ENCODE results near the gene ZNF319.
"Not testable (repeated sequence)": the region's sequence is repeated elsewhere in the genome, so short reads cannot be mapped to it uniquely, and the experiment has no call there.

The ZNF319 gene

DNA sequence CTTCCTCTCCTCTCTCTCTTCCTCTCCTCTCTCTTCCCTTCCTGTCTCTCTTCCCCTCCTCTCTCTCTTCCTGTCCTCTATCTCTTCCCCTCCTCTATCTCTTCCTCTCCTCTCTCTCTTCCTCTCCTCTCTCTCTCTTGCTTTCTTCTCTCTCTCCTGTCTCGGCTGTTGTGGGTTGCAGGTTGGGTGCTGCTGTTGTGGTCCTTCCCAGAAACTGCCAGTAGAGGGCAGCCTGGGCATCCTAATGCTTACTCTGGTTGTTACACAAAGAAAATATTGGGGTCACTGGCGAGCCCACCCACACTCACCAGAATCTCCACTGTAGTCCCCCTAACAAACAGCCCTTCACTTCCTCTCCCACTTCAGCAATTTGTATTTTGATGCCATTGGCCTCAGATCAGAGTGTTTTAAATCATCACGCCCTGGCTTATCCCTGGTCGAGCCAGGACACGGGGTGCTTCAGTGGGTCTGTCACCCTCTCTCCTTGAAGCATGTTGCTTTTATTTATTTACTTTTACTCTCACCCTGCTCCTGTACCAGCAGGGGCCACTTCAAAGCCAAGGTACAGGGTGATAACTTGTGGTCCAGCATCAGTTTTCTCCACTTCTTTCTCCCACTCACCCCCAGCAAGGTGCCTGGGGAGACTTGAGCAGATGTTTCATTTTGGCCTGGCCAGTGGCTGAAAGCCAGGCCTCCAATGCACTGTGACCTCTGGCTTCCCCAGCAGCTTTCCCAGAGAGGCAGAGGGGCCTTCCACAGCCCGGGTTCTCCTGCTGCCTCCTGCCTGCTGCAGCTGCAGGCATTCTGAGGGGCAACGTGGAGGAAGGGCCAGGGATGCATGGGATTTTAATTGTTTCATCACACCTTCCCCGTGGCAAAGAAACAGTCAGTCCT is 20.4 kb upstream of the ZNF319 start:
- DNase-seq: no peak

DNA sequence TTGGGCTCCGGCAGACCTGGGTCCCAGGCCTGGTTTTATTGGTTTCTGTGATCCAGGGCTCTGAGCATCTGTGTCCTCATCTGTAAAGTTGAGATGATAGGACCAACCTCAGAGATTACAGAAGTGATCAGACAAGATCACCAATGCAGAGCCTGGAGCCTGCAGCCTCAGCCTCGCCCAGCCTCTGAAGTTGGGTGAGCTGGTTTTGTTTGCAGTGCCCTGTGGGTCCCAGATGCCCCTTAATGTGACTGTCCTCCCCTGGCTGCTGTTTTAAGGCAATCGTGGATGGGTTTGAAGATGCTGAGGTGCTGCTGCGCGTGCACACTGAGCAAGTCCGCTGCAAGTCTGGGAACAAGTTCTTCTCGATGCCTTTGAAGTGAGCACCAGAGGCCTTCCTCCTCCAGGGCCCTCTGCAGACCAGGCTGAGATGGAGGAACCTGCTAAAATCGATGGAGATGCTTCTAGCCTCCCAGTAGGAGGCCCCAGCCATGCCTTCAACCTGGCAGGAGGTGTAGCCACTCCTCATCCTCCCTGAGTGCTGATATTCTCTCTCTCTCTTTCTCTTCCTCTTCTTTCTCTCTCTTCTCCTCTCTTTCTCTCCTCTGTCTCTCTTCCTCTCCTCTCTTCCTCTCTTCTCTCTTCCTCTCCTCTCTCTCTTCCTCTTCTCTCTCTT is 19.5 kb upstream of the ZNF319 start:
- no peak for DNase-seq

- no peak for DNase-seq
Measured at GRCh38 chr16:58018803-58019202, 18.3 kb upstream of the ZNF319 start.

DNA sequence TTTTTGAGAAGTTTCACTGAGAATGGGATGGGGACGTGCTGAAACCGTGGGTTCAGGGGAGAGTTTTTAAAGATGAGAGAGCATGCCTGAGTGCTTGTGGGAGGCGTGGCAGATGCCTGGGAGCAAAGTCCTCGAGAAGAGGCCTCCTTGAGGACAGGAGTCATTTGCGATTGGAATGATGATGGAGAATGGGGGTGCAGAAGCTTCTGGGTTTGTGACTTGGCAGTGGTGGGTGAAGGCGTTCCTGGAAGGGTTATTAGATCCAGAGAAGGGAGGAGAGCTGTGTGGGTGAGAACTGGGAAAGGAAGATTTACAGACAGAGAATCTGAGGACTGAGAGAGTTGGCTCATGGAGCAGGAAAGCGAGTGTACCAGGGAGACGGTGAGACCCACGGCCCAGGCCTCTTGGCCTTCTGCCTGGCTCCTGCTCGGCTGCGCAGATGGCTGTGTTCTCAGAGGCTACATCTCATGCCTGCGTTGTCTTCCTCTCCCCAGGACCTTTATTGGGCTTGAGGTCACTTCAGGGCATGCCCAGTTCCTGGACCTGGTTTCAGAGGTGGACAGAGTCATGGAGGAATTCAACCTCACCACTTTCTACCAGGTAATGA is 16.5 kb upstream of the ZNF319 start:
- no peak for DNase-seq

DNA sequence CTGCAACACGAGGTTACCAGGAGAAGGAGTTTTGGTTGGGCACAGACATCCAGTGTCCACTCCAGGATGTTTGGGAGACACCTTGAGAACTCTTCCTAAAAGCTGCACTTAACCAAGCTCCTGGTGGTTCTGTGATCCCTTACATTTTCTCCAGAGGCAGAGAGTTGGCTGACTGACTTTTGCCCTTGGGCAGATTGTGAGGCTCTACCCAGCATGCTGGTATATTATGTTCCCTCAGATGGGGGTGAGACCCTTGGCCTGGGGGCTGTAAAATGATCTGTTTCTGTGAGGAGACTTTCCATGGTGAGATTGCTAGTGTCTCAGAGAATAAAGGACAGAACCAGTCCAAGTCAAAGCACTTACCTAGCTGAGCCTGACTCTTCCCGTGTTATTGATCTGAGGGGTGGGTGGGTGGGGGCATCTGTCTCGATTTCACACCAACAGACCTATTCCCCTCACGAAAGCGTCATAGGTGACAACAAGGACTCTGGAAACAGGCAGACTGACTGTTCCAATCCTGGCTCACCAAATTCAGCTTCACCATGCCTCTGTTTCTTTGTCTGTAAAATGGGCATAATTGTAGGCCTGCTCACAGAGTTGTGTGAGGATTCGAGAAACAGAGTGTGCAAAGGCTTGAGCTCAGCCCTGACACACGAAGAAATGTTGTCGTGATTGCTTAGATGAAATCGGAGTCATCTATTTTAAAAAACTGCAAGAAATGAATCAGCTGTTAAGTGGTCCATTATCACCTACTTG is 12.9 kb upstream of the ZNF319 start:
- no peak for DNase-seq

- DNase-seq: no peak
Measured at GRCh38 chr16:58012481-58012880, 12.0 kb upstream of the ZNF319 start.

GRCh38 chr16:58011652-58012051 is 11.2 kb upstream of the ZNF319 start:
- DNase-seq: no peak

DNA sequence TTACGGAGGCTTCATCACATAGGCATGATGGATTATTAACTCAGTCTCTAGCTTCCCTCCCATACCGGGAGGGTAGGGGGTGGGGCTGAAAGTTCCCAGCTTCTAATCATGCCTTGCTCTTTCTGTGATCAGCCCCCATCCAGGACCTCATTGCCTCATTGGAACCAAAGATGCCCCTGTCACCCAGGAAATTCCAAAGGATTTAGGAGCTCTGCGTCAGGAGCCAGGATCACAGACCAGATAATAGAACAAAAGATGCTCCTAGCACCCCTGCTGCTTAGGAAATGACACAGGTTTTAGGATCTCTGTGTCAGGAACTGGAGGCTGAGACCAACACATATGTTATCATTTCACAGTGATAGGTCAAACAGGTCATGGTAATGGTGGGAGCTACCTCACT is 10.4 kb upstream of the ZNF319 start:
- no peak for DNase-seq

GRCh38 chr16:58009856-58010416 is 9.5 kb upstream of the ZNF319 start:
- no peak for DNase-seq

- not testable (repeated sequence) for DNase-seq
Measured at GRCh38 chr16:58004736-58005135, 4.3 kb upstream of the ZNF319 start.

DNA sequence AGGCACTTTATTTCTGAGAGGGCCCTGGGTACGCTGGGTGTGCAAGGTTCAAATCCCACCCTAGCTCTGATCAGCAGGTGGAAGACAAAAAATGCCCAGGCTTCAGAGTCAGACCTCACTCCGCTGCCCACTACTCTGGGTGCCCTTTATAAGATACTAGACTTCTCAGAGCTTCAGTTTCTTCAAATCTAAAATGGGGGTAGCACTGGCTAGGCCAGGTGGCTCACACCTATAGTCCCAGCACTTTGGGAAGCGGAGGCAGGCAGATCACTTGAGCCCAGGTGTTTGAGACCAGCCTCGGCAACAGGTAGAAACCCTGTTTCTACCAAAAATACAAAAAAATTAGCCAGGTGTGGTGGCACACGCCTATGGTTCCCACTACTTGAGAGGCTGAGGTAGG is 2.5 kb upstream of the ZNF319 start:
- no peak for DNase-seq

- DNase-seq: no peak
Measured at GRCh38 chr16:58002416-58002800, 1.9 kb upstream of the ZNF319 start.

DNA sequence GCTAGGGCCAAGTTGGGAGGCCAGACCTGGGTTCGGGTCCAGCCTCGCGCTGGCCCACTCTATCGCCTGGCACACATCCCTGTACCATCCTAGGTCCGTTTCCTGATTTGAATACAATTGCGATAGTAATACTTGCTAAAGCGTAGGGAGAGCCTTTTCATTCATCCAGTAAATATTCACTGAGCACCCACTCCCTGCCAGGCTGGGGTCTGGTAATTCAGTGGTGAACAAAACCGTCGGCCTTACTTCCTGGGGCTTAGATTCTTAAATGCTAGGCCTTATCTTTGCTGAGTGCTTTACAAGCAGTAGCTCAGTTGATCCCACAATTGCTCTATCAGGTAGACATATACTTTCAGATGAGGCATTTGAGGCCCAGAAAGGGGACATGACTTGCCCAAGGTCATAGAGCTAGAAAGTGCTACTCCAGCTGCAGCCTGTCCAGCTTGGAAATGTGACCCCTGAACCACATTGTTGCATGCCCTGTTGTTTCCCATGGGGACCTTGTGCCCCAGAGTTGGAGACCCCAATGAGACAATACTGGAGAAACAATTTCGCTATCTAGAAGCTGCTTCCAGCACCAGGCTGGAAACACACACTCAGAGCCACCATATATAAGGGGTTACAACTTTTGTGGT is 1.4 kb upstream of the ZNF319 start:
- DNase-seq: no peak

DNA sequence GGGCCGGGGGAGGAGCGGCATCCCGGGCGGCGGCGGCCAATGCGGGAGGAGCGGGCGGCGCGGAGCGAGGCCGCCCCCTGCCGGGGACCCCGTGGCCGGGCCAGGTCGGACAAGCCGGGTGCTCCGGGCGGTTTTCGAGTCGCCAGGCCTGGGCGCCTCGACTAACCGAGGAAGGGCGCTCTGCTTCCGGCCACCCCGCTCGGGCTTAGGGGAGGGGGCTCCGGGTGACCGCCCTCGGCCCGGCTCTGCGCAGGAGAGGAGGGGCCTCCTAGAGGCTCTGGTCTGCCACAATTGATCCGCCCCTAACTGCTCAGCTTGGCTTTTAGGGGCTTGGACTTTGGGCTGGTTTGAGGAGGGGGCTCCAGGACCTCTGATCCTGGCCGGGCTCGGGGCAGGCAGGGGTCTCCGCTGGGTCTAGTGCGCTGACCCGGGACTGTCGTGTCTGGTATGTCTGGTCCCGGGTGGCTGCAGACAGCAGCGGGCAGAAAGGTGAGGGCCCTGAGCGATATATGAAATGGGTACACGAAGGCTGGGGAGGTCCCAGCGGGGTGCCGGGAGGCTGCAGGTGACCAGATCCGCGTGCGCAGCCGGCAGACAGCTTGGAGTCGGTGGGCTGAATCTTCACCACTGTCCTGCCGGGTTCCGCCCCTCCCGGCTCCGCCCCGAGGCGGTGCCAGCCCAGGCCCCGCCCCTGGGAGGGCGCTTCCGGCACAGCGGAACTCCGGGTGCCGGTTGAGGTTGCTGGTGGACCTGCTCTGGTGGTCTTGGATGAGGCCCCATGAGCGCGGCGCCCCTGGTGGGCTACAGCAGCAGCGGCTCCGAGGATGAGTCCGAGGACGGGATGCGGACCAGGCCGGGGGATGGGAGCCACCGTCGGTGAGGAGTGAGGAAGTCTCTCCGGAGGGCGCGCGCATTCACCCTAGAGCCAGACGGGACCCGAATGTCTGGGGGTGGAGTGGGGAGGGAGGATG is 519 bp upstream of the ZNF319 start, which contains the start of gene USB1:
Gene USB1 (plus strand): TSS at position 702 of the 971 bp plus-strand sequence. CDS start 77 bp downstream, at position 779.
- peak; percentile 40 for DNase-seq

- DNase-seq: no peak
Measured at GRCh38 chr16:57999366-57999970, 1.0 kb downstream of the ZNF319 start.

DNA sequence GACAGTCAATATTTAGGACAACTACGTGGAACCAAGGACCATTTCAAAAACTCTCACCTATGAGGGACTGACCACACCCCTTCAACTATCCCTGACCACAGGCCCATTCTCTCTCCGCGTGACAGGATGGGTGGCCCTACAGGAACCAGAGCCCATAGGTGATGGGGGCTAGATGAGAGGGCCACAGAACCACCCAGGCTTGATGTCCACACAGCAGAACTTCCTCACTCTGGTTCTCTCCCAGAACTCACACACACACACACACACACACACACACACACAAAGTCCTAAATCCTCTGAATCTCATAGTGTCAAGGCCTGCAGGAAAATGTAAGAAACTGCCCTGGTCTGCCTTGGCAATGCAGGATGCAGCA is 1.5 kb downstream of the ZNF319 start:
- DNase-seq: no peak

DNA sequence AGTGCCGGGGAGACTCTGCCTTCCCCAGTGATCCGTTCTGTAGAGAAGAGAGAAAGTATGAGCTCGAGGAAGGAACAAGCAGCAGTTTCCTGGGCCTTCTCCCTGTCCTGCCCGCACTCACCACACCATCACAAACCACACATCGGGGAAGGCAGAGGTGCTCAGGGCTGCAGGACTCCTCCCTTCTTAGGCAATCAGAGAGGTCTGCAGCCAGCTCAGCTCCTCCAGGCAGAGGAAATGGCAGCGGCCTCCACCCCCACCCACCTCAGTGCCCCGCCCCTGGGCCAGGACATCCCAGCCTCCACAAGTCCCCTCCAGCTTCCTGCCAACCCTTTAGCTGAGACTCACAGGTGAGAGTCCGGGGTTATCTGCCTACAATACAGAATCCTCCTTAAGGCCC is 2.0 kb downstream of the ZNF319 start:
- DNase-seq: no peak

DNA sequence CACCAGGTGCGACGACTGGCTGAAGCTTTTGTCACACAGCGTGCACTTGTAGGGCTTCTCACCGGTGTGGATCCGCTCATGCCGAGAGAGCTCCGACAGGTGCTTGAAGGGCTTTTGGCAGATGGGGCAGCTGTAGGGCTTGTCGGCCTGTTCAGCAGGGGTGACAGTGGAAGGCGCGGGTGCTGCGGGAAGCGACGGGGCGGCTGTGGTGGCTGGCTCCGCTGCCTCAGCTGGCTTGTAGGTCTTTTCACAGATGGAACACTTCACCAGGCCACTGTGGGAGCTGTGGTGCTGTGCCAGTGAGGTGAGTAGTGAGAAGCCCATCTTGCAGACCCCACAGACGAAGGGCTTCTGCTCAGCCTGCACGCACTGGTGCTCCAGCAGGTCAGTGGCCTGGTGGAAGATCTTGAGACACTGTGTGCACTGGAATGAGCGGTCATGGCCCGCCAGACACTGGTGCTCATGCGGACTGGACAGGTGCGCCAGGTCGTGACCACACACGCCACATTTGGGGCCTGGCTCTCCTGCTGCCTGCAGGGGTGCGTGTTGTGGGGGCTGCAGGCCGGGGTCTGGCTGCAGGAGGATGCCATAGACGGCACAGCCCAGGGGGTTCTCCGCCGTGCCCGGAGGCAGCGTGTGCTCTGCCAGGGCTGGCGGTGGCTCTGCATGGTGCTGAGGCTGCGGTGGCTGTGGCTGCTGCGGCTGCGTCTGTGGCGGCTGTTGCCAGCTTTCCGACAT is 2.8 kb downstream of the ZNF319 start:
- DNase-seq: no peak

- DNase-seq: no peak
Measured at GRCh38 chr16:57997176-57997527, 3.3 kb downstream of the ZNF319 start.
